COLO829 (cell line): ENCODE measurements around the gene AKT2.
A peak's percentile ranks its signal among the peaks of the same experiment; 100 is the strongest.

Experiments
- DNase-seq: peaks from one replicate; pipeline ENCODE4 v3.0.0; 2012; ENCODE audit warnings: low spot score

The AKT2 gene

GRCh38 chr19:40273469-40274360 lies 11.4 kb downstream of the AKT2 start:
- DNase-seq = no peak

DNA sequence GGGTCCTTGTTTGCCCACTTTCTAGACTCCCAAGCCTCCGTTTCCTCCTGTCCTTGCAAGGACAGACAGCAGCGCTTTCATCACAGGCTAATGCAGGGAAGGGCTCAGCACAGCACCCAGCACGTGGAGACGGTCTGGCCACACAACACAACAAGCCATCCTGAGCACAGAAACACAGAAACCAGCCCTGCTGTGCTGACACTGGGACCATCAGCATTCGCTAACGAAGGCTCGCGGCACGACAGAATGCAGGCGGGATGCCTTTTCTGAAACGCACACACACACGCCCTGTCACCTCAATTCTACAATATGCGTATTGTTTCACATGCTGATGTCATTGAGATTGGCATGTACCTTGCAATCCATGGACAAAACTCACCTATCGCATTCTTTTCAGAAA lies 12.9 kb downstream of the AKT2 start:
- DNase-seq = no peak

GRCh38 chr19:40271706-40272105 lies 13.4 kb downstream of the AKT2 start:
- DNase-seq = no peak

DNA sequence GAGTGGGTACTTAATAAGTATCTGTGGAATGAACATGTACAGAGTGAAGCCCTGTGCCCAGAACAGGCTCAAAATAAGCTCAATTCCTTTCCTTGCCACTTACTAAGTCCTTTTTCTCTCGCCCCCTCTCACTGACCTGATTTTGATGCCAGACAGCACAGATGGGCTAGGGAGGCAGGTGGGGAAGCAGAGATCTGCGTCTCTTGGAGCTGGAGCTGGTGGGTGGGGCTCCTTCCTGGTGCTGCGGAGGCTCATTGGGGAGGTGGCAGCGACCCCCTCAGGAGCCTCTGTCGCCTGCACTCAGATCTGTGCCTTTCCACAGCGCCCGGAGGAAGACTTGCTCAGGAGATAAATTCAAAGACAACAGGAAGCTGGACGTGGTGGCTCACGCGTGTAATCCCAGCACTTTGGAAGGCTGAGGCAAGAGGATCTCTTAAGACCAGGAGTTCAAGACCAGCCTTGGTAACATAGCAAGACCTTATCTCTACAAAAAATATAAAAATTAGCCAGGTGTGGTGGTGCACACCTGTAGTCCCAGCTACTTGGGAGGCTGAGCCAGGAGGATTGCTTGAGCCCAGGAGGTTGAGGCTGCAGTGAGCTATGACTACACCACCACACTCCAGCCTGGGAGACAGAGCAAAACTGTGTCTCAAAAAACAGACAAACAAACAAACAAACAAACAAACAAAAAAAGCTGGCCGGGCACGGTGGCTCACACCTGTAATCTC lies 14.6 kb downstream of the AKT2 start:
- DNase-seq = no peak

- no peak for DNase-seq
Measured at GRCh38 chr19:40269216-40269940, 15.8 kb downstream of the AKT2 start.

DNA sequence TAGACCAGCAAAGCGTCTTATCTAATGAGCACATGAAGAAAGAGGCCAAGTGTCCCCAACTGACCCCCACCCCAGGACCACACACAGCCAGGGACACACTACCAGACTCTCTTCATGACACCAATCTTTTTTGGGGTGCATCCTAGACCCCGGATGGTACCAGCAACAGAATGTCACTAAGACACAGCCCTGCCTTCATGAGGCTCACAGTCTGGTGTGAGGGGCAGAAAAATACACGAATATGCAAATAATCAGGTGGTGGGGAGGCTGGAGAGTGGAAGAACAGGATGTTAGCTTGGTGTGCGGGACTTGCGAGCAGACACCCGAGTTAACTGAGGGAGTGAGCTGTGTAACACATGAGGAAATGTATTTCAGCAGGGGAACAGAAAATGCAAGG lies 17.5 kb downstream of the AKT2 start:
- DNase-seq = no peak

DNA sequence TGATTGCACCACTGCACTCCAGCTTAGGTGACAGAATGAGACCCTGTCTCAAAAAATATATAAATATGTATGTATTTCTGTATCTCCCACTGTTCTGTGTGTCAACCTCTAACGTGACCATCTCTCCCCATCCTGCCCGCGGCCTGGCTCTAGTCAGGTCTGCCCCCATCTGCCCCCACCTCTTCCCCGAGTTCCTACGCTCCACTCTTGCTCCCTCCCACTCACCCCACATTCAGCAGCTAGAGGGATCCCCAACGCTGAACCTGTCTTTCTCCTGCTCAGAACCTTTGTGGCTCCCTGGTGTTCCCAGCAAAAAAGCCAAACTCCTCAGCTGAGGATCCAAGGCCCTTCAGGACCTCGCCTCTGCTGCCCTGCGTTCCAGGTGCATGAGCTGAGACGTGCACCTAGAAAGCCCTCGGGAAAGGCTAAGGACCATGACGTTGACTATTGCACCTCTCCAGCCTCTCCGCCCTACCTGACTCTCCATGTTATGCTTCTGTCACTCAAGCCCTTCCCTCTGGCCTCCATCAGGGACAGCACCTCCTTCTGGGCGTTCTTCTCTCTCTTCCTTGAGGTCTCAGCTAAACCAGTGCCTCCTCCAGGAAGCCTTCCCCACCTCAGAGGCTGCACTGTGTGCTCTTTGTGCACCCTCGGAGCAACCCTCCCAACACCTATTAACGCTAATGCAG lies 18.1 kb downstream of the AKT2 start:
- no peak for DNase-seq

- DNase-seq = no peak
Measured at GRCh38 chr19:40266119-40266518, 19.0 kb downstream of the AKT2 start.

- no peak for DNase-seq
Measured at GRCh38 chr19:40265763-40266099, 19.4 kb downstream of the AKT2 start.

DNA sequence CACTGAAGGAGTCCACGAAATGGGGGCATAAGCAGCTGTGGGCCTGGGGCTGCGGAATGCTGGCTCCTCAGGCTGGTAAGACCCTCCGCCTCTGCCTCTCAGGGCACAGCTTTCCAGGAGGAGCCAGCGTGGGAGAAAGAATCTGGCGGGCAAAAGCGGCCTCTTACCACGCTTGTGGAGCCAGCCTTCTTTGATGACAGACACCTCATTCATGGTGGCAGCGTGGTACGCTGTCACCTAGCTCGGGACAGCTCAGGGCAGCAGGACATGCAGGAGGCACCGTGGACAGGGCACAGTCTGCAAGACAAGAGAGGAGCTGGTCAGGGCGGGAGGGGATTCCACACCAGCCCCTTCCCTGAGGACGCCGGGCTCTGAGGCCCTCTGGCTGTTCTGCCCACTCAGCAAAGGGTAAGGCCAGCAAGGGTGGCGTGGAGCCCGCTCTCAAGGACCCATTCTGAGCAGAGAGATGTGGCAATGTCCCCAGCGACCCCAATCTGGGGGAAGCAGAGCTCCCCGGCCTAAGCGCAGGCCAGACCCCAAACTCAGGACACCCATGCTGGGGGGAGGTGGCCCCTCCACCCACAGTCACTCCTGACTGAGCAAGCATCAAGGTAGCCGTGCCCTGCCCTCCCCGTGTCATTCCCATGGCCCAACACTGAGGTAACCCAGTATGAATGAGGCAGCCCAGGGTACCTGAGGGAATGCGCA lies 19.9 kb downstream of the AKT2 start:
- no peak for DNase-seq

DNA sequence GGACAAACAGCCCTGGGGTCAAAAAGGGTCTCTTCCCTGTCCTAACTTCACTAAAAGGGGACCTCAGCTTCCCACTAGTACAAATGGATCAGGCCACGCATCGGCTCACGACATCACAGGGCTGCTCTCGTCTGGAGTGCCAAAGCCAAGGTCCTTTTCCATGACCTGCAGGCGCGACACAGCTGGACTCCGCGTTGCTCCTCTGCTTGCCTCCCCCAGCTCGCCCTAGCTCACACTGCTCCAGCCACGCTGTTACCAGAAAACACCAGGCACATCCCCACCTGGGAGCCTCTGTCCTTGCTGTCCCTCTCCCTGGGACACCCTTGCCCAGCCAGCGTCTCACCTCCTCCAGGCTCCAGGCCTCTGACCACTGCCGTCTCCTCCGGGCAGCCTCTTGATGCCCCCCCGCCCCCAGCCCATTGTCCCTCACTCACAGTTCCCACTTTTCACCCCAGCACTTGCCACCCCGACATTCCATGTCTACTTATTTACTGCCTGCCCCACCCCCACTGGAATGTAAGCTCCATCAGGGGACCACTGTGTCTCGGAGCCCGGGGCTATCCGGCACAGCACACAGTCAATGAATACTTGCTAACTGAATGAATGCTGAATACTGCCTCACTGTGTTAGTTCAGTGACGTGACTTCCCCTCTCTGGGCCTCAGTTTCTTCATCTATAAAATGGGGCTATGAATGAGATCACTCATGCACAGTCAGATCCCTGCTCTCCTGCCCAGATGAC lies 20.7 kb downstream of the AKT2 start:
- DNase-seq = no peak

DNA sequence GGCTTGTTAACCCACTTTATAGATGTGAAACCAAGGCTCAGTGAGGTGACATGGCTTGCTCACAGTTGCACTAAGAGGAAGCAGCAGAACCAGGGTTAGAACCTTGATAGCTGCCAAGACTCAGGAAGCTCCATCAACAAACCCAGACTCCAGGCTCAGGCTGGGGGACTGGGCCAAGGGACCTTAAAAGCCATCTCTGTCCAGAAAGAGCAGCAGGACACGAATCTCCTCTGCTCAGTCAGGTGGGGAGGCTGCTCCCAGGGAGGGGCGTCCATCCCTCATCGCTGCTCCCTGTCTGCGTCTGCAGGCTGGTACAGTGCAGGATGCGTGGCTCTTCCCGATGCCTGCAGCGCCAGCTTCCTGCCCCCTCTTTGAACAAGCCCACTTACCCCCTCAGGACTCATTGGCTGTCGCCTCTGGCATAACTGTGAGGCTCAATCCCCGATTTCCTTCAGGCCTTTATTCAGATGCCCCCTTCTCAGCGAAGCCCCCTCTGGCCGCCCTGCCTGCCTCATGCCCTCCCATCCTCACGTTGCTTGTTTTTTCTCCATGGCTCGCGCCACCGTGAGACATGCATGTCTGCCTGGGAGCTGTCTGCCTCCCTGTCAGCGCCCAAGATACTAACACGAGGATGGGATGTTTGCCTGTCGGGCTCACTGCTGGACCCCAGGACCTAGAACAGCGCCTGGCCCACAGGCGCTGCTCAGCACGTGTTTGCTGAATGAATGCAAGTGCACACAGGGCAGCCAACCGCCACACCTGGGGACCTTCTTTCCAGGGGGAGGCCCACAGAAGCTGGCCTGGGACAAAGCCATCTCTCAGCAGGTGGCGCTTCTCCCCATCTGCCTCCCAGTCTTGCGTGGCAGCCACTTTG lies 21.5 kb downstream of the AKT2 start:
- DNase-seq = no peak

DNA sequence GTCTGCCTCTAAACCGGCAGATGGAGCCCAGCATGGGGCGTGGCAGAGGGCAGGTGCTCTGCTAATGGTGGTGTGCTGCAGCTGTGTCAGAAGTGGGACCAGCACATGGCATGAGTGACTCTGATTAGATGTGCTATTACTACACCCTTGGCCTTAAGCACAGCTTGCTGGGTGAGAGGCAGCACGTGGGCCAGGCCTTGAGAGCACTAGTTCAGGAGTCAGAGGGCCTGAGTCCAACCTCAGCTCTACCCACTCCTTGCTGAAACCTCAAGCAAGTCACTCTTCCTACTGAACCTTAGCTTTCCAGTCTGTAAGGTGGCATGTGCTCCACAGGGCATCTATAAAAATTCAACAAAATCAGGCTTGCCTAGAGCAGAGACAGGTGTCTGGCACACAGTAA lies 22.7 kb downstream of the AKT2 start:
- DNase-seq = no peak

- DNase-seq = no peak
Measured at GRCh38 chr19:40261631-40262030, 23.5 kb downstream of the AKT2 start.

- DNase-seq = no peak
Measured at GRCh38 chr19:40257096-40257517, 28.0 kb downstream of the AKT2 start.

DNA sequence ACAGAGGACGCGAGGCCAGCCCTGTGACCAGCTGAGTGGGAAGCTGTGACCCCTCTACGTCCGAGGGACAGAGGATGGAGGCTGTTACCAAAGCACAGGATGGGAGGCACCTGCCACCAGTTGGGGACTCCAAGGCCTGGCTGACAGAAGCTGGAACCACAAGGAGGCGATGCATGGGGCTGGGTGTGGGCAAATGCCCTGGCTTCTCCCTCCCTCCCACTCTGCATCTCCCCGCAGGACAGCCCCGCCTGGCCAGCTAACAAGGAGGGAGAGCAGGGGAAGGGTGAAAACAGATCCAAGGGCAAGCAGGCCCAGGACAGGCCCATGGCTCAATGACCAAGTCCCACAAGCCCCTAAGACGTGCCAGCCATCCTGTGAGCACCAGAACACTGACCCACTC lies 28.6 kb downstream of the AKT2 start:
- DNase-seq = no peak

DNA sequence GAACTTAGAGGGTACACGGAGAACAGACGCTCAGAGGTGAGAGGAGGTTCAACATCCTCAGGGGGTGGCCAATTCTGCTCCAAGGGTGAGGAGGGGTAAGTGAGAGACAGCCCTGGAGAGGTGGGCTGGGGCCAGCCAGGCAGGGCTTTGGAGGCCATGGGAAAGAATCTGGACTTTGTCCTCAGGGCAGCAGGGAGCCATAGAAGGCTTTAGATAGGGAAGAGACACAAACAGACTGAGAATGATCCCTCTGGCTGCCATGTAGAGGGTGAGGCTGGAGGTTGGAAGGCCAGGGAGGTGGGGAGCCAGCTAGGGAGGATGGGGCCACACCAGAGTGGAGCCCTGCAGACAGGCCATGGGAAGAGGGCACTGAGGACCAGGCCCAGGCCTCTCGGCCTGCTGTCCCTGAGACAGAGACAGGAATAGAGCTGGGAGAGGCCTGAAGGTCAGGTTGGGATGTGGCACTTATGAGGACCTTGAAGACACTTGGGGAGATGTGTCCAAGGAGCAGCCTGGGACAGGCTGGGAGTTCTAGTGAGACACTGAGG lies 29.5 kb downstream of the AKT2 start:
- no peak for DNase-seq

DNA sequence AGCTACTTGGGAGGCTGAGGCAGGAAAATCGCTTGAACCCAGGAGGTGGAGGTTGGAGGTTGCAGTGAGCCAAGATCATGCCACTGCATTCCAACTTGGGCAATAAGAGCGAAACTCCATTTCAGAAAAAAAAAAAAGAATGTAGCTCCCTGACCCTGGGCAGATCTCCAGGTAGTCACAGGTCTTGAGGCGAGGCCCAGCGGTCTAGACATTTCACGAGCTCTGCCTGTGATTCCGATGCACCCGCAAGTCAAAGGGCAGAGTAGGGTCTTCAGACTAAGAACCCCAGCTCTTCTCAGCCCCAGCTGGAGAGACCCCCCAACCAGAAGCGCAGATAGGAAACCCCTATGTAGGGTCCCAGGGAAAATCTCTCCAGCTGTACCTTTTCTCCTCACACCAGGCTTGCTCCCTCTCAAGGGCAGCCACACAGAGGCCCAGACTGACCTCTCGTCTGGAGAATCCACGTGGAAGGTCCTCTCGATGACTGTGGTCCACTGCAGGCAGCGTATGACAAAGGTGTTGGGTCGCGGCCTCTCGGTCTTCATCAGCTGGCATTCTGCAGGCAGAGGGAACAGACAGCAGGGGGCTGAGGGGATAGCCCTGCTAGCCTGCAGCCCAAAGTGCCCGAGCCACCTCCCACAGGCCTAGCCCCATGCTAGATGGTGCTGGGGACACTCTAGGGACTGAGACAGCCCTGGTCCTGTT lies 30.3 kb downstream of the AKT2 start:
- no peak for DNase-seq

GRCh38 chr19:40253611-40254092 lies 31.5 kb downstream of the AKT2 start:
- DNase-seq = peak; percentile 40
